GM12878 (cell line): ENCODE results near the gene NEBL. TPM values are rescaled to one million over a fixed set of nuclear protein-coding genes. Genes with fewer than 3 reads are reported as not detected.

Experiments used
- ATAC-seq: fragments of 200-7000 bp; cut with Tn5 transposase; 3 replicates; pipeline ENCODE4 v1.9.1; 2020; ENCODE audit warnings: mild to moderate bottlenecking, moderate library complexity
- BruUV-seq: library from RNA; stranded (reverse); fragments of 400-500 nt; replicated peaks from 2 replicates; lab custom pipeline; 2021; lab: Mats Ljungman, UMichigan
- CTCF ChIA-PET: fragments of 300-600 bp; sonication (Branson Sonifier 250); formaldehyde crosslinking; extraction: SDS; loops from one replicate; lab custom pipeline; 2021; ENCODE audit warnings: inconsistent platforms; lab: Yijun Ruan, JAX
- POLR2A ChIA-PET: fragments of 350-600 bp; formaldehyde crosslinking; extraction: SDS; loops from one replicate; lab custom pipeline; 2021; ENCODE audit warnings: inconsistent platforms; lab: Charles Lee
- RAD21 ChIA-PET: fragments of 300-600 bp; sonication (Branson Sonifier 250); formaldehyde crosslinking; loops from one replicate; lab custom pipeline; 2023; ENCODE audit warnings: antibody characterized with exemption; ENCODE audit not compliant: unreplicated experiment; lab: Charles Lee
- SMC1A ChIA-PET: fragments of 300-600 bp; sonication (Branson Sonifier 250); formaldehyde crosslinking; loops from one replicate; lab custom pipeline; 2023; ENCODE audit not compliant: unreplicated experiment, uncharacterized antibody; lab: Charles Lee
- DNase-seq: peaks from one replicate; pipeline ENCODE4 v3.0.0-alpha.2; 2011; ENCODE audit warnings: low read depth, low spot score
- FAIRE-seq: peaks from 3 replicates; lab custom pipeline; 2011; peaks lifted over from hg19 to GRCh38; lab: Jason Lieb, UNC
- H2AFZ ChIP-seq: 2 replicates; pipeline ENCODE4 v1.6.0; 2011; ENCODE audit warnings: low read depth, low read length, control low read depth; ENCODE audit not compliant: control insufficient read depth
- H3K27ac ChIP-seq: 2 replicates; pipeline ENCODE4 v1.5.1; 2011; ENCODE audit warnings: control low read depth; ENCODE audit not compliant: control insufficient read depth, insufficient read depth
- H3K27me3 ChIP-seq, 2 experiments: replicated peaks in 1 of 2; 2 replicates each; pipeline versions ENCODE4 v1.6.0 to v1.6.1; 2011; ENCODE audit warnings: low read length in 1 of 2; ENCODE audit not compliant: control insufficient read depth in 2 of 2, insufficient read depth in 2 of 2
- H3K36me3 ChIP-seq, 2 experiments: 2 replicates each; pipeline ENCODE4 v1.5.1; 2011; ENCODE audit warnings: low read length in 1 of 2; ENCODE audit not compliant: control insufficient read depth in 2 of 2, insufficient read depth in 2 of 2
- H3K4me1 ChIP-seq: 2 replicates; pipeline ENCODE4 v1.6.1; 2011; ENCODE audit warnings: mild to moderate bottlenecking, low read length, moderate library complexity, mixed read lengths; ENCODE audit not compliant: control insufficient read depth, insufficient read depth
- H3K4me2 ChIP-seq: 2 replicates; pipeline ENCODE4 v1.6.0; 2011; ENCODE audit warnings: control low read depth; ENCODE audit not compliant: control insufficient read depth, insufficient read depth
- H3K4me3 ChIP-seq: fragments of 200-600 bp; sonication (generic); 2 replicates; pipeline ENCODE4 v1.5.1; 2016
- H3K79me2 ChIP-seq: 2 replicates; pipeline ENCODE4 v1.6.0; 2011; ENCODE audit warnings: low read length; ENCODE audit not compliant: control insufficient read depth, insufficient read depth
- H3K9ac ChIP-seq: 2 replicates; pipeline ENCODE4 v1.8.0; 2011; ENCODE audit warnings: low read length, control low read depth, mixed read lengths; ENCODE audit not compliant: control insufficient read depth, insufficient read depth
- H3K9me3 ChIP-seq: replicated peaks from 3 replicates; pipeline ENCODE4 v1.5.1; 2011; ENCODE audit warnings: mild to moderate bottlenecking, low read length; ENCODE audit not compliant: control insufficient read depth, insufficient read depth
- H4K20me1 ChIP-seq: 2 replicates; pipeline ENCODE4 v1.6.0; 2011; ENCODE audit not compliant: control insufficient read depth, insufficient read depth
- CBX5 ChIP-seq: sonication (generic); IDR thresholded peaks from 2 replicates; pipeline ENCODE4 v1.6.1; 2016; ENCODE audit warnings: low read depth, moderate library complexity, mild to moderate bottlenecking, inconsistent platforms
- CREB1 ChIP-seq: IDR thresholded peaks from 2 replicates; pipeline ENCODE4 v1.6.1; 2012; ENCODE audit warnings: low read depth, mild to moderate bottlenecking, inconsistent platforms
- IRF3 ChIP-seq: fragments of 450-650 bp; IDR thresholded peaks from 2 replicates; pipeline ENCODE4 v1.6.1; 2014; ENCODE audit warnings: mild to moderate bottlenecking
- IRF5 ChIP-seq: fragments of 450-650 bp; IDR thresholded peaks from 2 replicates; pipeline ENCODE4 v1.6.1; 2017; ENCODE audit warnings: borderline replicate concordance
- MAX ChIP-seq: IDR thresholded peaks from 2 replicates; pipeline ENCODE4 v1.6.1; 2012; ENCODE audit warnings: low read depth, low read length, improper control_type of control experiment
- NKRF ChIP-seq: fragments of 450-650 bp; conservative IDR thresholded peaks from 2 replicates; pipeline ENCODE4 v1.6.1; 2017; ENCODE audit warnings: mild to moderate bottlenecking, moderate library complexity
- NR2C1 ChIP-seq: fragments of 450-650 bp; IDR thresholded peaks from 2 replicates; pipeline ENCODE4 v1.6.1; 2017; ENCODE audit warnings: antibody characterized with exemption, mild to moderate bottlenecking, moderate library complexity
- NR2C2 ChIP-seq: IDR thresholded peaks from 2 replicates; pipeline ENCODE4 v1.6.1; 2011; ENCODE audit warnings: borderline replicate concordance, low read depth; ENCODE audit not compliant: control insufficient read depth, insufficient read length
- NRF1 ChIP-seq: conservative IDR thresholded peaks from 2 replicates; pipeline ENCODE4 v1.6.1; 2011; ENCODE audit warnings: mild to moderate bottlenecking, low read depth, low read length, improper control_type of control experiment
- WRNIP1 ChIP-seq: IDR thresholded peaks from 2 replicates; pipeline ENCODE4 v1.6.1; 2011; ENCODE audit warnings: low read depth, low read length, improper control_type of control experiment, borderline replicate concordance
- ZBTB11 ChIP-seq: fragments of 450-650 bp; formaldehyde crosslinking; IDR thresholded peaks from 2 replicates; pipeline ENCODE4 v1.5.0; 2022; ENCODE audit warnings: mild to moderate bottlenecking, missing genetic modification characterization
- ZNF207 ChIP-seq: fragments of 450-650 bp; IDR thresholded peaks from 2 replicates; pipeline ENCODE4 v1.6.1; 2014; ENCODE audit warnings: antibody characterized with exemption, mild to moderate bottlenecking, borderline replicate concordance
- ZNF24 ChIP-seq: fragments of 450-650 bp; IDR thresholded peaks from 2 replicates; pipeline ENCODE4 v1.6.1; 2017; ENCODE audit warnings: antibody characterized with exemption, mild to moderate bottlenecking
- WGBS: methylation state at CpG from one replicate; pipeline ENCODE4 v1.1.6; 2016; ENCODE audit warnings: low lambda C conversion rate; ENCODE audit not compliant: insufficient replicate concordance, insufficient coverage; ENCODE audit errors: missing lambda C conversion rate; 5-methylcytosine and 5-hydroxymethylcytosine counted together
- in situ Hi-C: fragments of 300-500 bp; cut with MboI; formaldehyde crosslinking; loops from 9 replicates; pipeline ENCODE4 v1.14.3; 2018; ENCODE audit warnings: mixed read lengths
- intact Hi-C: fragments of 100-400 bp; cut with micrococcal nuclease; formaldehyde crosslinking; loops from one replicate; pipeline ENCODE4 v1.14.2; 2022; ENCODE audit not compliant: unreplicated experiment
- polyA plus RNA-seq, 11 experiments: library from polyadenylated mRNA; depleted of rRNA in 4 of 11; unstranded in 6 of 11; stranded (reverse) in 5 of 11; fragments of >200 nt; fragmentation: Nextera tagmentation in 4 of 11; fragmentation: Illumina TruSeq in 1 of 11; extraction: Ambion mirVana in 4 of 11; extraction: Trizol in 1 of 11; gene quantifications; 1 replicate in 1 of 11; 2 replicates in 10 of 11; pipeline versions ENCODE4 v1.2.1 to v1.2.3, GENCODE V29; 2011 to 2016; ENCODE audit warnings: inconsistent platforms in 2 of 11, missing spikeins in 2 of 11, low read depth in 1 of 11
- total RNA-seq, 4 experiments: library from RNA; depleted of rRNA in 3 of 4; stranded (reverse); fragments of >200 nt in 3 of 4; fragmentation: Illumina TruSeq in 1 of 4; extraction: Trizol in 1 of 4; gene quantifications; 2 replicates each; pipeline versions ENCODE4 v1.2.1 to v1.2.3, GENCODE V29; 2013 to 2021

The NEBL gene
- total and polyA plus RNA-seq, 10 of the 15 experiments (the other 5 are each of a cell fraction or from before 2014, with no cell fraction given) = 0.04 to 0.56 (median 0.11) TPM; not detected in 6

GRCh38 chr10:20839141-20839540, 58.0 kb downstream of the NEBL start (continued):
- TF ChIP-seq CBX5 (no peak), CREB1 (no peak), NR2C1 (no peak), WRNIP1 (no peak), IRF3 (no peak), IRF5 (no peak), ZNF207 (no peak), MAX (no peak), NRF1 (no peak), NR2C2 (no peak)

- intact Hi-C loops = no loop called here
- RAD21 ChIA-PET = interaction anchor here (0.6 kb wide), 1 partner anchor 1697 kb away, joined by 3 read pairs; no protein-coding TSS in a partner anchor
- TF ChIP-seq ZNF24 = no peak
- no peak for TF ChIP-seq NKRF
- TF ChIP-seq ZBTB11 (CRISPR knock-in tag) = no peak
Measured at GRCh38 chr10:20836401-20836800, 60.7 kb downstream of the NEBL start.

More at GRCh38 chr10:20836401-20836800, 60.7 kb downstream of the NEBL start:
- no peaks in the 10 kb centered on the region for H3K79me2 ChIP-seq
- no peaks in the 10 kb centered on the region for H3K9me3 ChIP-seq
- H3K27me3 ChIP-seq = no peaks in the 10 kb centered on the region
- no peak overlapping the region for H3K4me3 ChIP-seq
- ChIA-PET POLR2A (no interaction called here), CTCF (no interaction called here), SMC1A (no interaction called here)
- no peak overlapping the region for H3K9ac ChIP-seq
- H4K20me1 ChIP-seq = no peaks in the 10 kb centered on the region
- H2AFZ ChIP-seq = no peak overlapping the region
- H3K4me2 ChIP-seq = no peak overlapping the region
- H3K27ac ChIP-seq = no peak overlapping the region
- no peak for ATAC-seq
- FAIRE-seq = no peak
- in situ Hi-C loops = no loop called here
- no peaks in the 10 kb centered on the region for H3K36me3 ChIP-seq
- no peaks in the 10 kb centered on the region for H3K4me1 ChIP-seq
- WGBS = 46% methylated on average over 7 of the region's 7 CpGs
- BruUV-seq = no TSS peak
- no peak for DNase-seq
